Kidney epithelial cell (primary cell): Measurements from ENCODE around the gene PLEKHA1. TPM values are rescaled to one million over a fixed set of nuclear protein-coding genes. Genes with fewer than 3 reads are reported as not detected.
A peak's percentile ranks its signal among the peaks of the same experiment; 100 is the strongest.

Experiments used
- DNase-seq: peaks from one replicate; pipeline ENCODE4 v3.0.0-alpha.2; 2010; ENCODE audit warnings: low read depth
- H3K27me3 ChIP-seq: 2 replicates; pipeline ENCODE4 v1.6.0; 2011; ENCODE audit warnings: low read length; ENCODE audit not compliant: control insufficient read depth, insufficient read depth
- H3K36me3 ChIP-seq: 2 replicates; pipeline ENCODE4 v1.5.1; 2011; ENCODE audit warnings: low read length; ENCODE audit not compliant: control insufficient read depth, insufficient read depth
- H3K4me3 ChIP-seq: 2 replicates; pipeline ENCODE4 v1.5.1; 2011; ENCODE audit warnings: low read depth, mild to moderate bottlenecking, control low read depth, low read length
- CTCF ChIP-seq: IDR thresholded peaks from 2 replicates; pipeline ENCODE4 v1.5.1; 2011; ENCODE audit warnings: mild to moderate bottlenecking, moderate library complexity, low read length, control low read depth, inconsistent platforms; ENCODE audit not compliant: insufficient read depth, poor library complexity, severe bottlenecking
- total RNA-seq: library from RNA; depleted of rRNA; stranded (reverse); fragments of >200 nt; gene quantifications from 2 replicates; pipeline ENCODE4 v1.2.3, GENCODE V29; 2015

PLEKHA1 gene
- total RNA-seq, 1 donor from 2014 or later = 48.7 TPM

GRCh38 chr10:122376364-122376961 lies 2.0 kb downstream of the PLEKHA1 start:
- no peak for TF ChIP-seq CTCF
- Histone ChIP-seq H3K27me3 (no peaks in the 10 kb centered on the region), H3K4me3 (peak overlapping the region; percentile 97), H3K36me3 (no peaks in the 10 kb centered on the region)
- no peak for DNase-seq

GRCh38 chr10:122379041-122379440 lies 4.5 kb downstream of the PLEKHA1 start:
- H3K36me3 ChIP-seq = no peaks in the 10 kb centered on the region
- H3K4me3 ChIP-seq = no peak overlapping the region
- H3K27me3 ChIP-seq = no peaks in the 10 kb centered on the region
- TF ChIP-seq CTCF = no peak
- DNase-seq = no peak

GRCh38 chr10:122379537-122379936 lies 5.0 kb downstream of the PLEKHA1 start:
- Histone ChIP-seq H3K27me3 (no peaks in the 10 kb centered on the region), H3K36me3 (no peaks in the 10 kb centered on the region), H3K4me3 (no peak overlapping the region)
- no peak for TF ChIP-seq CTCF
- no peak for DNase-seq

- H3K36me3 ChIP-seq = no peaks in the 10 kb centered on the region
- no peak for TF ChIP-seq CTCF
Observed at GRCh38 chr10:122380703-122381102, 6.2 kb downstream of the PLEKHA1 start.

GRCh38 chr10:122381680-122382079 lies 7.2 kb downstream of the PLEKHA1 start:
- TF ChIP-seq CTCF = no peak
- H3K36me3 ChIP-seq = no peaks in the 10 kb centered on the region
- no peak overlapping the region for H3K4me3 ChIP-seq
- DNase-seq = no peak
- H3K27me3 ChIP-seq = no peaks in the 10 kb centered on the region

More at GRCh38 chr10:122380703-122381102, 6.2 kb downstream of the PLEKHA1 start:
- no peak for DNase-seq
- no peak overlapping the region for H3K4me3 ChIP-seq
- no peaks in the 10 kb centered on the region for H3K27me3 ChIP-seq

- Histone ChIP-seq H3K4me3 (no peak overlapping the region), H3K36me3 (no peaks in the 10 kb centered on the region), H3K27me3 (no peaks in the 10 kb centered on the region)
- no peak for DNase-seq
- no peak for TF ChIP-seq CTCF
Observed at GRCh38 chr10:122386514-122386913, 12.0 kb downstream of the PLEKHA1 start.
